NCI-H1417 treated with DMSO at 0.1 percent for 48 hours (cell line): Measurements from ENCODE around the gene TH.
A peak's percentile ranks its signal among the peaks of the same experiment; 100 is the strongest.

ENCODE experiments used
- DNase-seq: peaks from one replicate; lab custom pipeline; 2025; lab: John Stamatoyannopoulos, UW

TH gene

DNA sequence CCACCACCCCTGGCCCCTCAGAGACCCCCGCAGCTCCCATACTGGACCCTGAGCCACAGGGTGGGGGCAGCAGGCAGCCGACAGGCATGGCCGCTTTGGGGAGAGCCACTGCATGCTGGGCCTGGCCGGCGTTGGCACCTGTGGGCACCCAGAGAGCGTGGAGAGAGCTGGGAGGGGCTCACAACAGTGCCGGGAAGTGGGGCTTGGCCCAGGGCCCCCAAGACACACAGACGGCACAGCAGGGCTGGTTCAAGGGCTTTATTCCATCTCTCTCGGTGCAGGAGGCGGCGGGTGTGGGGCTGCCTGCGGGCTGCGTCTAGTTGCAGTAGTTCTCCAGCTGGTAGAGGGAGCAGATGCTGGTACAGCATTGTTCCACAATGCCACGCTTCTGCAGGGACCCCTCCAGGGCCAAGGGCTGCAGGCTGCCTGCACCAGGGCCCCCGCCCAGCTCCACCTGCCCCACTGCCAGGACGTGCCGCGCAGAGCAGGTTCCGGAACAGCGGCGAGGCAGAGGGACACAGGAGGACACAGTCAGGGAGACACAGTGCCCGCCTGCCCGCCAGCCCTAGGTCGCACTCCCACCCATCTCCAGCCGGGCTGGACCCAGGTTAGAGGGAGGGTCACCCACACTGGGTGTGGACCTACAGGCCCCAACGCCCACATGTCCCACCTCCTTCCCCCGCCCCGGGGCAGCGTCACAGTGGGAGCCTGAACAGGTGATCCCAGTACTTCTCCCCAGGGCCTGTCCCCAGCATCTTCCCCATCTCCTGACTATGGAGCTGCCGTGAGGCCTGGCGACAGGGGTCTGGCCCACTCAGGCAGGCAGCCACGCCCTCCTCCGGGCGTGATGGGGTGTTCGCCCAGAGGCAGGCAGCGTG lies 11.8 kb downstream of the TH start:
- no peak for DNase-seq

DNA sequence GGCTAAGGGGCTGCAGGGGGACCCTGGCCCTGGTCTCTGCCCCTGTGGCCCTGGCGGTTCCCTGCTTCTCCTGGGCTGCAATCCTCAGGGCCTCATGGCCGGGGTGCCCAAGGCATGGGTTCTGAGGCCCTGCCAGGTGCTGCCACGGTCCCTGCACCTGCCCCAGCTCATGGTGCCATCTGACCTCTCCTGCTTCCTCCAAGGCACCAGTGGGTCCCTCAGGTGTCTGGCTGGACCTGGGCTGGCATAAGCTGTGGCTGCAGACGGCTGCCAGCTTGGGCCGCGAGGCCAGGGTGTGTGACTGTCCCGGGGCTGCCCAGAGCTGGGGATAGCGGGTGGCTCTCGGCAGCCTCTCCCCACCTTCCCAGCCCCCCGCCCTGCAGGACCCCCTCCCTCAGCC lies 12.6 kb downstream of the TH start:
- DNase-seq, result no peak

DNA sequence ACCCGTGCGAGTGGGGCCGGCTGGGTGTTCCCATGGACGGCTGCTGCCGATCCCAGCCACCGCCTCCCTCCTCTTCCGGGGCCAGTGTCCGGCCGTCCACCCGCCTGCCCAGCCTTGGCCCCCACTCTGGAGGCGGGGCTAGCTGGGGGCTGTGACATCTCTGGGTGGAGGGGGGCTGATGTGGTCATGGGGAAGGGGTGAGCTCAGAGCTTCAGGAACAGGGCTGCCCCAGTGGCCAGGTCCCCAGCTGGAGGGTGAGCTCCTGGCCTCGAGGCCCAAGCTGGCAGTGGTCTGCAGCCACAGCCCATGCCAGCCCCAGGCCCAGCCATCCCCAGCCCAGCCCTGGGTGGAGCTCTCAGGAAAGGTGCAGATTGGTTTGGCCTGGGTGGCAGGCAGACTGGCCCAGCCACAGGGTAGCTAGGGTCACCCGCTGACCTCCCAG lies 13.3 kb downstream of the TH start:
- DNase-seq, result no peak

DNA sequence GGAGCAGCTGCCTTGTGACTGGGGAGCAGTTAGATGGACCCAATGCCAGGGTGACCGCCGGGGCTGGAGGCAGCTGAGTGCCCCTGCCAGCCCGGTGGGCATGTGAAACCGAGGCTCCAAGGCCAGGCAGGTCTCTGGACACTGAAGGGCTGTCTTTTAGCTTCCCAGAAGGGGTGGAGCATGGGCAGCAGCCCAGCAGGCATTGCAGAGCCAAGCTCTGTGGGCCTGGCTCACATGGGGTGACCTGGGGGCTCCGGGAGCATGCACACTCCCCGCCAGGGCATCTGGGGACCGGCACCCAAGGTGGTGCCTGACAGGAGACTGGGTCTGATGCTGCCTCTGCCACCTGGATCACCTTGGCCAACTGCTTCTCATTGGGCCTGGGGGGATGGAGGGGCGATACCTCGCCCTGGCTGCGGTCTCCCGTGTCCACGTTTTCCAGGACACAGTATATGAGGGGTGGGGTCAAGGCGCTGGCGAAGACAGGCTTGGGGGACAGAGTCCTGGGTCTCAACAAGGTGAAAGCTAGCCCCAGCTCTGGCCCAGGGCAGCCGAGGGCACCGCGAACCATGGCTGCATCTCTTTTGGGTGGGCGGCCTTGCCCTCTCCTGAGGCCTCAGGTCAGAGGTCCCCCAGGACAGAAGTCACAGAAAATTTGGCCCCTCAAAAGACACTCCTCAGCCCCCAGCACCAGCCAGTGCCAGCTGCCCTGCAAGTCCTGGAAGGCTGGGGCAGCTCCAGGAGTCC lies 14.1 kb downstream of the TH start:
- no peak for DNase-seq

DNA sequence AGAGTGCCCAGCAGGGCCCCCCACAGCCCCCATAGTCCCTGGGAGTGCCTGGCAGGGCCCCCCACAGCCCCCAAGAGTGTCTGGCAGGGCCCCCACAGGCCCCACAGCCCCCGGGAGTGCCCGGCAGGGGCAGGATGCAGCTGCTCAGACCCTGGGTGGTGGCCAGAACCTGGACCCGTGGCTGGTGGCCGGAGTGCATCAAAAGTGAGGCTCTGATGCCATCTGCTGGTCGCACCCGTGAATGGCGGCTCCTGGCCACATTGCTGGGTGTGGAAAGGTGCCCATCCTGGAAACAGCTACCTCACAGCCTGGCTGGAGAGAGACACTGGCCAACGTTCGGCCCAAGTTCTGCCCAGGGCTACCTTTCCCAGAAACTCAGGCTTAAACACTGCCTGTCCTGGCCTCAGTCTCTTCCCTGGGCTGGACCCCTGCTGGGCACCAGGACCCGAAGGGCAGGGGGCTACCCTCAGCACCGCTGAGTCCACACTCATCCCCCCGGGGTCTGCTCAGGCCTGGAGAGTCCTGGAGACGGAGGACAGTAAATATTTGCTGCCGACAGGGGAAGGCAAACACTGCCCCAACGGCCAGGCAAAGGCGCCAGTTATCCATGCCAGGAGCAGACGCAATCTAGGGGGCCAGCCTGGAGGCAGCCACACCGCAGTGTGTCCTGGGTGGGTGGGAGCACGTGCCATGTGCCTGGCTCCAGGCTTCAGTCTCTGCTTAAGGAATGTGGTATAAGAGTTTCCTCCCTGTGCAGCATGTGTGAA lies 15.0 kb downstream of the TH start:
- no peak for DNase-seq

DNA sequence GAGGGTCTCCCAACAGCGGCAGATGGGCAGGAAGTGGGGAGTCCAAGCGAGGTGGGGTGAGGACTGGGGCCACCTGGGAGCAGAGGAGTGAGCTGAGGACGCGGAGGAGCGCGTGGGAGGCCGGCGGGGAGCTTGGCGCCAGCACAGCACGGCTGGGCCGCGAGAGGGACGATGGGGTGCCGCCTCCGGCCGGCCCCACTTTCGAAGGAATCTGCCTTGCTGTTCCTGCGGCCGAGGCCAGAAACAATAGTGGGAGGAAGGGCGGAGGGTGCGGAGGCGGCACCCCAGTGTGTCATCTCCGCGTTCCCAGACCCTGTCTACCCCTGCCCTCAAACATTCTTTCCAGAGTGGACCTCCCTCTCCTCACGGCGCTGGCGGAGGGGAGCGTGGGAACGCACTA lies 16.1 kb downstream of the TH start:
- no peak for DNase-seq

DNA sequence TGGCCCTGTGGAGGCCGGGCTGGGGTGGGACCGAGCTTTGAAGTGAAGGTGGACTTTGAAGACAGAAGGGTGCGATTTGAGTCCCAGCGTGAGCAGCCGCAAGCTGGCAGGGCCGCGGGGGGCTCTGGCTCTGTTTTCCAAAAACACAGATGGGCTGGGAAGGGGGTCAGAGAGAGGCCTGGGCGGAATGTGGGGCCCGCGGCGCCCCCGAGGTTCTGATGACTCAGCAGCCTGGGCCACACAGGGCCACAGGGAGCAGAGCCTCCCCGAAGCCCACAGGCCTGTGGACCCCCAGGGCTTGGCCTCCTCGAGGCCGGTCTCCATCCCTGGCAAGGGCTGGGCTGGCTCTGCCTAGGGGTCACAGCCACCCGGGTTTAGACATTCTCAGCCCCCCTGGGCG lies 16.7 kb downstream of the TH start:
- no peak for DNase-seq

DNA sequence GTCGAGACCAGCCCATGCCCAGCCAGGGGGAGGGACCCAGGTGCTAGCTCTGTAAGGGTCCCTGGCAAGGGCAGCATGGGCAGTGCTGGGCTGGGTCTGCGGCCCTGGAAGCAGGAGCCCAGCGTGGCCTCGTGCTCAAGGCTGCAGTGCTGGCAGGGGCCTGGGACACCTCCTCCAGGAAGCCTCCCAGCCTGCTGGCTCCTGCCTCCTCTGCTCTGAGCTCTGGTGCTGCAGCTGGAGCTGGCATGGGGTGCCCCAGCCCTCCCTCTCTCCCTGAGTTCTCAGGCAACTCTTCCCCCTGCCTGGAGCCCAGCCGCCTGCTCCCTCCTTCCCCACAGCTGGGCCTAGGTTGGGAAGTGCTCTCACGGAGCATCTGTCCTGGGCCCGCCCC lies 17.4 kb downstream of the TH start:
- no peak for DNase-seq

DNA sequence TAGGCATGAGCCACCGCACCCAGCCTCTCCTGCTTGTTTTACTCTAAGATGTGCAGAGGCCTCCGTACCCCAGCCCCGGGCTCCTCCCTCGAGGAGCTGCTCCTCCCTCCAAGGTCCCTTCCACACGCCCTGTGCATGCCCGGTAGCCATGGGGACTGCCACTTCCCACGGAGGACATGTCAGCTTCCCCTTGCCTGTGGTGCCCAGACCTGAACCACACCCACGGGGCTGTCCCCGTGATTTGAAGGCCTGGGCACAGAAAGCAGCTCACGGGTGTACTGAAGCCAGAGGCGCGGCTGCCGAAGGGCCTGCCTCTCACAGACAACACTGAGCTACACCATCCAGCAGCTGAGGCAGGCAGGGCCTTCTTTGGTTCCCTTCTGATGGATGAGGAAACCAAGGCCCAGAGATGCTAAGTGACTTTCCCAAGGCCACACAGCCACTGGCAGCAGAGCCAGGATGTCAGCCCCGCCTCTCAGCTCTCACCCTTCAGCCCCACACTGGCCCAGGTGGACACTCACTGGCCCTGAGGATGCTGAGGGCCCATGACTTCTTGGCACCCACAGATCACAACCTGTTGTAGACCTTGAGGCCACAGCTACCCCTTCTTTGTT lies 17.9 kb downstream of the TH start:
- no peak for DNase-seq

DNA sequence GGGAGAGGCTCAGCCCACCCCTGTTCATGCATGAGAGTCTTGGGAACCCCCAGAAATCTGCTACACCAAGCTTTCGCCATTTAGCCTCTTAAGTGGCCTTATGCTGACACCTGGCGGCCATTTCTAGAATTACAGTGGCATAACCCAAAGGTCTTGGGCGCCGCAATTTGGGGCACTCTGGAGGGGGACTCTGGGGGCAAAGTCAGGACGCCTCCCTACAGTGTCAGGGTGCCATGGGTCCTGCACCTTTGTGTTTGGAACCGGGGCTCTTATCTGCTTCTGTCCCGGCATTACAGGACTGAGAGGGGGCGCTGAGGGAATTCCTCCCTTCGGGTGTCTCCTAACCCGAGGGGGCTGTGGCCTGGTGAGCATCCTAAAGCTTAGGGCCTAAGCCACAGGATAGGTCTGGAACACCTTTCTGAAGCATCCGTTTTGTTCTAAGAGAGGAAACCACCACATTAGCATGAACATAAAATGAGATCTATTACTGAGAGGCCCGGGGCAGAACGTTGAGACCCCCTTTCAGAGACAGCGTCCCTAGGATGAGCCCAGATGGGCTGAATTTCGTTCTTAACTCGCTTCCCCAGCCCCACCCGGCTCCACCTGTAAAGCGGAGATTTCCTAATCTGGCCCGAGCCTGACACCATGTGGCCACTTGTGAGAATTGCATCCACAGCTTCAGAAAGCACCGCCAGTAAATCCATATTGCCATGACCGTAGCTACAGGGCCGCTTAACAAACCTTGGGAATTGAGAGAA lies 19.9 kb downstream of the TH start:
- peak; percentile 44 for DNase-seq

DNA sequence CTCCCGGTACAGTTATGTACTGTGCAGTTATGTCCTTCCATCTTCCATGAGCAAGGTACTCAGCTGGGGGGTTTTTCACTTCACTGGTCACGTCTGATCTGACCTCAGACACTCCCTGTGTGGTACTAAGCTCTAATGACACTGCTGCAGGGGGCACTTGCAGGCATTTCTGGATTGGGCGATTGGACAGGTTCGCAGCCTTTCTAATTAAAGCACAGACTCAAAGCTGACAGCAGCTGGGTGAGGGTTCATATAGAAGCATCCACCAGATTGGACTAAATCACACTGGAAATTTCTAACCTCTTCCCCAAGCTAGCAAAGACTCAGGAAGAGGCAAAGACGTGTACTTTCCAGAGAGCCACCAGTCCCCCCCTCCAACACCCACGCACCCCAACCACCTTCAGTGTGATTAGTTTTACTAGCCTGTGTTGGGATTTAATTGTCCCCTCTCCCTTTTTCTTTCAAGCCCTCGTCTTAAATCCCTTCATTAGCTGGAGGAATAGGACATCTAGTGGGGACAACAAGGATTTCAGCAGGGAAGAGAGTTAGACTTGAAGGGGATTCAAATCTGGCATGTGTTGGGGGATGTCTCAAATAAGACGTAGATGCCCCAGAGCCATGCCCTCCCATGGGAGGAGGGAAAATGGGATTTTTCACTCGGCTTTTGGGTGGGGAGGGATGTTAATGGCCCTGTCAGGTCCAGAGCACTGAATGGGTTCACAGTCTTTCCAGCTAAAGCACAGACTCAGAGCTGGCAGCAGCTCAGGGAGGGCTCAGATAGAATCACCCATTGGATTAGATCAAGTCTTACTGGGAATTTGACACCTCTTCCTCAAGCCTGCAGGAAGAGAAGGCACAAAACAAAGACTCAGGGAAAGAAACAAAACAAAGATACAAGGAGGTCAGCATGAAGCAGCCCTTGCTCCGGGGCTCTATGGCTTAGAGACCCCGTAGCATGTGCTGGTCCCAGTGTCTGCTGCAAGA lies 21.5 kb downstream of the TH start:
- no peak for DNase-seq

DNA sequence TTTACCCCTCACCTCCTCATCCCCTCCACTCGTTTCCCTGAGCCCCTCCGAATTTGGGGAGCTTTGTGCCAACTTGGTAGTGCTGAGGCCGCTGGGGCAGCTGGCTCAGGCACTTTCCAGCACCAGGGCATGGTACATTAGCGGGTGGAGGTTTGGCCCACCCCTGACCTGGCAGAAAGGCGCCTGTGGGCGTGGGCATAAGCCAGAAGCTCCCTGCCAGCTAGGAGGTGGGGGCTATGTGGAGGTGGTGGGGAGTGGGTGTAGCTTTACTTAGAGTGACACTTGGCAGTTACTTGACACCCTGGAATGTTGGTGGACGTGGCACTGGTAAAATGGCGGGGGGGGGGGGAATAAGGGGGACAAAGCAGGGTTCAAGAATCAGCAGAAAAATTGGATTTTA lies 22.2 kb downstream of the TH start:
- DNase-seq, result no peak

DNA sequence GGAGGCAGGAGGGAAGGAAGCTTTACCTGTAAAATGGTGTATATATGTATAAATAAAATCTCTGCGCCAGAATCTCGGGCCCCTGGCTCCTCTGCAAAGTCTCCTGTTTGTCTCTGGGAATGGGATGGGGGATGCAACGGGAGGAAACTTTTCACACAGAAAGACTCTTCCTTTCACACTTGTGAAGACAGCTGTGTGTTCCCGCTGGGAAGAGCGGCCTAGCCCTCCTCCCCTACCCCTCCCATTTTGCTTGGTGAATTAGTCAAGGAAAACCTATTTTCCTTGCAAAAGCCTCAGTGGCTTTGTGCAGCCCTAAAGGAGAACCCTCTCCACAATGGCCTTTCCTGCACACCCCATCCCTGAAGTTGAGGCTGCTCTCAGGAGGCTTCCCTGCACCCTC lies 23.0 kb downstream of the TH start:
- DNase-seq, result no peak

DNA sequence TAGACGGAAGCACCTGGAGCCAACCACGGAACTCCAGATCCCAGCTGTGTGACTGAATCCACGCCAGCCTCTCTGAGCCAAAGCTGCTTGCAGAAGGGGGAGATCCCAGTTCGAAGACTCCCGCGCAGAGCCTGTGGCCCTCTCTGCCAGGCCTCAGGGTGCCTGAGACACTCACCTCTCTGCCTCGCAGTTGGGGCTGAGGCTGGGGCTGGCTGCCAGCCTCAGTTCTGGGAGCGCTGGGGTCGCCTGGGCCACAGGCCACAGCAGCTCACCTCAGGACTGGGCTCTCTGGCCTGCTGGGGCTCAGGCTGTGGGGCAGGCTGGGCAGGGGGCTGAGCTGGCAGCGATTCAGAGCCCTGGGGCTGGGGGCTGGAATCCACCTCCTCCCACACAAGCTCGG lies 24.2 kb downstream of the TH start:
- DNase-seq, result no peak

DNA sequence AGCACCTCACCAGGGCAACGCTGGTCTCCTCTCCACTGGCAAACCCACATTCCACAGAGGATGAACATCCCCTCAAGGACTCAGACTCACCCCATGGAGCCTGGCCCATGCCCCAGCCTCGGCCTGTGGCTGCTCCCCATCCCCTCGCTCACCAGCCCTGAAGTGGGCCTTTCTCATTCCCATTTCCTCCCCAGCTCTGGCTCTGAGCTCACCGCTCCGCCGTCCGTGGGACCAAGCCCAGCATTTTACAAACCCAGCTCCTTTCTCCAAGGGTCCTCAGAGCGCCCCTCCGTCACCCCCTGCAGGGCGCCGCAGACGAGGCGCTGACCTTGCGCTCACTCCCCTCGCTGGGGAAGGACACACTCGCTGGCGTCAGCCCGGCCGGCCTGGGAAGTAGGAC lies 25.6 kb downstream of the TH start:
- DNase-seq, result no peak

DNA sequence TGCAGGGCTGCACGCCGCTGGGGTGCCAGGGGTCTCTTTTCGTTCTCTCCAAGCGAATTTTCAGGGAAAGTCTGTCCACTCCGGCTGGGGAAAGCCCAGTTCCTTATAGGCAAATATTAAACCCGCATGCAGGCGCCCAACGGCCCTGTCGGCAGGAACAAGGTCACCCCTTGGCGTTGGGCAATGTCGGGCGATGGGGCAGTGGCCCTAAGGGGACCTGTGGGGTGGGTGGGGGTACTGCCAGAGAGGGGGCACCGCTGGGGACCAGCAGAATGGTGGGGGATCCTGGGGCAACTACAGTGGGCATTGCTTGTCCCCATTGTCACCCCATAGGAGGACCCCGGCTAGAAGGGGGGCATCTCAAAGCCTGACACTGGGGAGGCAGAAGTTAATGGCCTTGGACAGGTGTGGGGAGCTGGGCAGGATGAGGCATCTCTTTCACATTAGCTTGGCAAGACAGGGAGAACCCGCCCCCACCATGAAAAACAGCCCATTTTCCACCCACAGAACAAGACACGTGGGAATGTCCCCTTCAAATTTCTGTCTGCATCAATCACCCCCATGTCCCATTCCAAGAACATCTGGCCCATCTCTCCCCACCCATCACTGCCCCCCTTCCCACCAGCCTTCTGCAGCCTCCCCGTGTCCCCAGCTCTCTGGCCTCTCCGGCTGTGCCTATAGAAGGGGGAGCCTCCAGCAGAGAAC lies 26.9 kb downstream of the TH start:
- no peak for DNase-seq

DNA sequence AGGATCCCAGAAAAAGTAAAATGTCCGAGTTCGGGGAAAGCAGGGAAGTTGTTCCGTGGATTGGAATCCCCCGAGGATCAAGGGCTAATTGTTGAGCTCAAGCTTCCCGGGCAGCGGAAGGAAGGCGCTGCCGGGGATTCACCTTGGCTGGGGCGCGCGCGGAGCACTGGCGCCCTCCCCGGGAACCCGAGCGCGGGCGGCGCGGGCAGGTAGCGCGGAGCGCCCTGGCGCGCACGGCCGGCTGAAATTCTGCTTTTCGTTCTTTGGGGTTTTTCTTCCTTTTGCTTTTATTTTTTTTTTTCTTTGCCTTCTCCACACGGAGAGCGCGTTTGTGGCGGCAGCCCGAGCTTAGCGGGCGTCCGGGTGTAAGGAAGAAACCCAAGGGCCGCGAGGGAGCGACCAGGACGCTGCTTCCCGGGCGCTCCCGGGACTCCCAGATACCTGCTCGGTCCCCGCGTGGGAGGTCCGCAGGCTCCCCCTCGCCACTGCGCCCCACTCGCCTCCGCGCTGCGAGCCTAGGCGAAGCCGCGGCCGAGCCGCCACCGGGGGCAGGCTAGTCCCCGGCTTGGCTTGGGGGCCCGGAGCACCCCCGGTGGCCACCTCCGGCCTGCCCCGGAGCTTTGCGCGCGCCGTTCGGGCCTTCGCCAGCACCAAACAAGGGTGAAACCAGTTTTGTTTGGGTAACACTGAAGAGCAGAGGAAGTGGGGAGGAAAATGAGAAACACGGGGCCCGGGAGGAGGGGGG lies 27.6 kb downstream of the TH start:
- no peak for DNase-seq

DNA sequence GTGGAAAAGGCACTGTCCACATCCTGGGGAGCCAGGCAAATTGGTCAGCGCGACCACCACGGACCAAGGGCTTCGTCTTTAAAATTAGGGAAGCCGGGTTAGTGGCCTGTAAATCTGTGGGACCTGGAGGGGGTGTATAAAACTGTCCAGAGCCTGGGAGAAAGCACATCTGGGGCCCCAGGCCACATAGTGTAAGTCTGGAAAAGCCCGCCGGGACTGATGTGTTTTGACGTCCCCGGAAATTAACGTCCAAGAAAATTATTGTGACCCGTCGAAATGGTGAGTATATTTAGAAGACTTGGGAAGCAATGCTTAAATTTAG lies 28.2 kb downstream of the TH start:
- DNase-seq, result no peak

DNA sequence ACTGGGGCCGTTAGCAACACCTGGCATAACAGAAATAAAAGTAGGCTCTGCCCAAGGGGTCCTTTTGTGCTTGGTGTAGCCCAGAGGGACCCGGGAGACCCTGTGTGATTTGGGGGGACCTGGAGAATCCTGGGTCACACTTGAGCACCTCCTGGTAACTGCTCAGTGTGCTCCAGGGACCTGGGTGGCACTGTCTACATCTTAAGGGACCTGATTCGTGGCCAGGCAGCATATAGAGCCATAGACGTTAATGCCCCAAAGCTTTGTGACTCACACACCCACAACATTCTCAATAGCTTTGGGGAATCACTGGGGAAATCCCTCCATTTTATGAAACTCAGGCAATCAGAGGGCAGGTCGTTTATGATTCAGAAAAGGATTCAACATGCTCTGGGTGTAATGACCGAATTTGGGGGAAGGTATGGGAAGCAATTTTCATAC lies 28.8 kb downstream of the TH start:
- DNase-seq, result no peak
